NCI-H2171 treated with DMSO at 0.1 percent for 48 hours (cell line): Measurements from ENCODE around the gene KIF19.
"Not testable (repeated sequence)": the region's sequence is repeated elsewhere in the genome, so short reads cannot be mapped to it uniquely, and the experiment has no call there.

Source experiments
- DNase-seq: peaks from one replicate; lab custom pipeline; 2025; lab: John Stamatoyannopoulos, UW

Gene KIF19, protein sequence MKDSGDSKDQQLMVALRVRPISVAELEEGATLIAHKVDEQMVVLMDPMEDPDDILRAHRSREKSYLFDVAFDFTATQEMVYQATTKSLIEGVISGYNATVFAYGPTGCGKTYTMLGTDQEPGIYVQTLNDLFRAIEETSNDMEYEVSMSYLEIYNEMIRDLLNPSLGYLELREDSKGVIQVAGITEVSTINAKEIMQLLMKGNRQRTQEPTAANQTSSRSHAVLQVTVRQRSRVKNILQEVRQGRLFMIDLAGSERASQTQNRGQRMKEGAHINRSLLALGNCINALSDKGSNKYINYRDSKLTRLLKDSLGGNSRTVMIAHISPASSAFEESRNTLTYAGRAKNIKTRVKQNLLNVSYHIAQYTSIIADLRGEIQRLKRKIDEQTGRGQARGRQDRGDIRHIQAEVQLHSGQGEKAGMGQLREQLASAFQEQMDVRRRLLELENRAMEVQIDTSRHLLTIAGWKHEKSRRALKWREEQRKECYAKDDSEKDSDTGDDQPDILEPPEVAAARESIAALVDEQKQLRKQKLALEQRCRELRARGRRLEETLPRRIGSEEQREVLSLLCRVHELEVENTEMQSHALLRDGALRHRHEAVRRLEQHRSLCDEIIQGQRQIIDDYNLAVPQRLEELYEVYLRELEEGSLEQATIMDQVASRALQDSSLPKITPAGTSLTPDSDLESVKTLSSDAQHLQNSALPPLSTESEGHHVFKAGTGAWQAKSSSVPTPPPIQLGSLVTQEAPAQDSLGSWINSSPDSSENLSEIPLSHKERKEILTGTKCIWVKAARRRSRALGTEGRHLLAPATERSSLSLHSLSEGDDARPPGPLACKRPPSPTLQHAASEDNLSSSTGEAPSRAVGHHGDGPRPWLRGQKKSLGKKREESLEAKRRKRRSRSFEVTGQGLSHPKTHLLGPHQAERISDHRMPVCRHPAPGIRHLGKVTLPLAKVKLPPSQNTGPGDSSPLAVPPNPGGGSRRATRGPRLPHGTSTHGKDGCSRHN

DNA sequence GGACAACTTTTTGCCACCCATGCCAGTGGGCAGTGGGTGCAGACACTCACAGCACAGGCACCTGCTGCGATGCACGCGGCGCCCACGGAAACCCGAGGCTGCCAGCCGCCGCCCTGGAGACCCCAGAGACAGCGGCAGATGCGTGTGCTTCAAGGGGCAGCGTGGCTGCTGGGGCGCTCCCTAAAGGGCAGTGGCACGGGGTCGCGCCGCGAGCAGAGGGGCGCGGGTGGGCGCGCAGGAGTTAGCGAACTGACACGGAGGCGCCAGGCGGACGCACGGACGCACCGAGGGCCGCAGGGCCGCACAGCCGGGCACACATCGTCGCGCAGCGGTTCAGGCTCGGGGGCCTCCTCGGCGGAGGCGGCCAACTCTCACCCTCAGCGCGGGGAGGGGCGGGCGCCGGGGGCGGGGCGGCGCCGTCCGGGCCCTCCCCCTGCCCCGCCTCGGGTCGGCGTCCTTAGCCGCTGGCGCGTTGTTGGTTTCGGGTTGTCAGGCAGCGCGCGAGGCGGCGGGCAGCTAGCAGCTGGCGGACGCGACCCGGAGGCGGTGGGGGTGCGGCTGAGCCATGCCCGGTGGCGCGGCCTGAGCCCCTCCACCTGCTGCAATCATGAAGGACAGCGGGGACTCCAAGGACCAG is at the start of gene KIF19:
Gene KIF19, plus strand, starts transcription at position 484 of the 637 bp plus-strand sequence. Its CDS starts 124 bp downstream, at position 608.
- DNase-seq: no peak

GRCh38 chr17:74276541-74277009 is 49.5 kb upstream of the KIF19 start:
- no peak for DNase-seq

GRCh38 chr17:74277935-74278334 is 48.1 kb upstream of the KIF19 start:
- no peak for DNase-seq

GRCh38 chr17:74279617-74280016 is 46.4 kb upstream of the KIF19 start:
- not testable (repeated sequence) for DNase-seq

DNA sequence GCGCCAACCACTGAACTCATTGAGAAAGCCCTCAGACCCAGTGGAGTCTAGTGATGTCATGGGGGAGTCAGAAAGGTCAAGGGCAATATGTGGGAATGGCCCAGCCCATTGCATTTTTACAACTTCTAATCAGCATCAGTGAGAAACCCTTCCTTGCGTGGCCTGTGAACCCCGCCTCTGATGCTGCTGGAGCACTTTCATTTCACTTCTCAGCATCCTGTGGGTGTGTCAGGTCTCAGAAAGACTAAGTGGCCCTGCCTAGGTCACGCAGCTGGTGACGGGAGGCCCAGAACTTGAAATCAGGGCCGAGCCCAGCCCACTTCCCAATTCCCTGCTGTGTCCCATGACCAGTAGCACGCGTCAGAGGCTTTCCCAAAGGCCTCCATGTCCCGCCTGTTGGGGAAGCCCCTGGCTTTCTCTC is 45.9 kb upstream of the KIF19 start:
- DNase-seq: no peak

- no peak for DNase-seq
Measured at GRCh38 chr17:74281799-74282198, 44.2 kb upstream of the KIF19 start.

DNA sequence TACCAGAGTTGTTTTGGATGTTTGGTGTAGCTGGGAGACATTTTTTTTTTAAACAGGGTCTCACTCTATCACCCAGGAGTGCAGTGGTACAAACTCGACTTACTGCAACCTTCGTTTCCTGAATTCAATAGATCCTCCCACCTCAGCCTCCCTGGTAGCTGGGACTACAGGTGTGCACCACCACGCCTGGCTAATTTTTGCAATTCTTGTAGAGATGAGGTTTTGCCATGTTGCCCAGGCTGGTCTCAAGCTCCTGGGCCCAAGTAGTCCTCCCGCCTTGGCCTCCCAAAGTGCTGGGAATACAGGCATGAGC is 43.8 kb upstream of the KIF19 start:
- not testable (repeated sequence) for DNase-seq

GRCh38 chr17:74282587-74283370 is 43.2 kb upstream of the KIF19 start:
- DNase-seq: no peak

DNA sequence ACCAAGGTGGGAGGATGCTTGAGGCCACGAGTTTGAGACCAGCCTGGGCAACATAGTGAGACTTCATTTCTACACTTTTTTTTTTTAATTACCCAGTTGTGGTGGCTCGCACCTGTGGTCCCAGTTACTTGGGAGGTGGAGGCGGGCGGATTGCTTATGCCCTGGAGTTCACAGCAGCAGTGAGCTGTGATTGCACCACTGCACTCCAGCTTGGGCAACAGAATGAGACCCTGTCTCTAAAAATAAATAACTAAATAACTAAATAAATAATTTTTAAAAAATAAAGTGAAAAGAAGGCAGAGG is 42.7 kb upstream of the KIF19 start:
- DNase-seq: no peak

GRCh38 chr17:74287031-74287602 is 38.9 kb upstream of the KIF19 start:
- DNase-seq: no peak

DNA sequence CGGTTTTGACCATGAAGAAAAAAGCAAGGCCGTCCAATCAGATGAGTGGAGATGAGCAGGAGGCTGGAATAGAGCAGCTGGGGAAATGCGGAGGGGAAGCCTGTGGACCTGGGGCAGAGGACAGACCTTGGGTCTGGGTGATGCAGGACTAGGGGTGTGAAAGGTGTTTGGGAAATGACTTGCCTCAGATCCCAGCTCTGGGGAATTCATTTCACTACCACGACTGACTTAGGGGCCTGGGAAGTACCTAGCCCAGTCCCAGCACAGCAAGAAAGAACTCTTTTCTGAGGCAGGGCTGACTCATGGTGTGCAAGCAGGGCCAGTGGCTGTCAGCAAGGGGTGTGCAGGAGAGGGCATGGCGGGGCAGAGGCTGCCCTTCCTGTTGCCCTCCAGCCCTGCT is 37.2 kb upstream of the KIF19 start:
- no peak for DNase-seq

DNA sequence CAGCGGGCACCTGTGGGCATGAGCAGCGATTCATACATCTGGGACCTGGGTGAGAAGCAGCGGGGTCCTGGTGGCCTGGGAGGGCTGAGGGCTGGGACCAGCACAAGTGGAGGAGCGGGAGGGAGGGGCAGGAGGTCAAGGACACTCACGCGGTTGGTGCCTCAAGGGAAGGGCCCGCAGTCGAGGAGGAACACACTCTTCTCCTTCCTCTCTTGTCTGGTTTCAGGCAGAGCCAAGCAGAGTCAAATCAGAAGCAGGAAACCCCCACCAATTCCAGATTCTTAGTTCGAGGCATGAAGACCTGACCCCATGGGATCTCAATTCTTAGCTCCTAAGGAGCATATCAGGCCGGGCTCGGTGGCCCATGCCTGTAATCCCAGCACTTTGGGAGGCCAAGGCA is 36.3 kb upstream of the KIF19 start:
- no peak for DNase-seq

DNA sequence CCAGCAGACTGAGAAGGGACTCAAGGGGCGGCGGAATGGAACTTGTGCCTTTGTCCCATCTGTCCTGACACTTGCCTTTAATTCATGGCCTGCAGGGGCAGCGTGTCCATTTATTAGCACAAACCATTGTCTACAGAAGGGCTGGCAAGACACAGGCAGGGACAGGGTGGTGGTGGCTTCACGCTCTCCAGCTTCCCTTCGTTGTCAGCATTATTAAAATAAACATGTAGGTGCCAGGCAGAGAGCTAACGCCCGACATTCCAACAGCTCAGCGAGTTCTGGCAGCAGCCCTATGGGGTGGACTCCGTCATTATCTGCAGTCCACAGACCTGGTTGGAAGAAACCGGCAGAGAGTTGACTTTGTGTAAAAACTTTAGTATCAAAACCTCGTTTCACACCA is 35.7 kb upstream of the KIF19 start:
- no peak for DNase-seq

DNA sequence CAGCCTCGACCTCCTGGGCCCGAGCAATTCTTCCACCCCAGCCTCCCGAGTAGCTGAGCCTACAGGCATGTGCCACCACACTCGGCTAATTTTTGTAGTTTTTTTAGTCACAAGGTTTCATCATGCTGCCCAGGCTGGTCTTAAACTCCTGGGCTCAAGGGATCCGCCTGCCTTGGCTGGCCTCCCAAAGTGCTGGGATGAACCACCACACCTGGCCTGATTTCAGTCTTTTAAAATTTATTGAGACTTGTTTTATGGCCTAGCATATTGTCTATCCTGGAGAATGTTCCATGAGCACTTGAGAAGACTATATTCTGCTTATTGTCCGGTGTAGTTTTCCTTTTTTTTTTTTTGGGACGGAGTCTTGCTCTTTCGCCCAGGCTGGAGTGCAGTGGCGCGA is 33.5 kb upstream of the KIF19 start:
- DNase-seq: no peak

DNA sequence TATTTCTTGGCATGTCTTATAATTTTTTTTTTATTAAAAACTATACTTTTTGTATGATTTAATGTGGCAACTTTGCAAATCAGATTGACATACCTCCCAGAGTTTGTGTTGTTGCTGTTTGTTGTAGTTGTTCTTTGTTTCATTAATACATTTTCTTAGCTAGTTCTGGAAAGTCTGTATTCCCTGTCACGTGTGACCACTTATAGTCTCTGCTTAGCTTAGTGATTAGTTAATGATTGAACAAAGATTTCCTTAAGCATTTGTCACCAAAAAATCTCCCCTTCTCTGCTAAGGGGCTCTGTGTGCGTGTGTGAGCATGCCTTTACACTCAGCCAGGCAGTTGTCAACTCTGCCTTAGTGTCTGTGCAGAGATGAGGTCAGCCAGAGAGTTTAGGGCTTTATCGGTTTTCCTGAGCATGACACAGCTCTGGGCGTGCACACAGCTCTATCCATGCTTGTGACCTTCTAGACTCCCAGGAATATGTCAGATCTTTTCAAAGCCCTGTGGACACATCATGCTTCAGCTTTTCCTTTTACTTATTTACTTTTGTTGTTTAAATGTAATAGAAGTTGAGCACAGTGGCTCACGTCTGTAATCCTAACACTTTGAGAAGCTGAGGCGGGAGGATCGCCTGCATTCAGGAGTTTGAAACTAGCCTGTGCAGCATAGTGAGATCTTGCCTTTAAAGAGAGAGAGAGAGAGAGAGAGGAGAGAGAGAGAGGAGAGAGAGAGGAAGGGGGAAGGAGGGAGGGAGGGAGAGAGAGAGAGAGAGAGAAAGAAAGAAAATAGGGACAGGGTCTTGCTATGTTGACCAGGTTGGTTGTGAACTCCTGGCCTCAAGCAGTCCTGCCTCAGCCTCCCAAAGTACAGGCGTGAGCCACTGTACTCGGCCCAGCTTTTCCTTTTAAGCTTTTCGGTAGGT is 30.1 kb upstream of the KIF19 start:
- DNase-seq: no peak

DNA sequence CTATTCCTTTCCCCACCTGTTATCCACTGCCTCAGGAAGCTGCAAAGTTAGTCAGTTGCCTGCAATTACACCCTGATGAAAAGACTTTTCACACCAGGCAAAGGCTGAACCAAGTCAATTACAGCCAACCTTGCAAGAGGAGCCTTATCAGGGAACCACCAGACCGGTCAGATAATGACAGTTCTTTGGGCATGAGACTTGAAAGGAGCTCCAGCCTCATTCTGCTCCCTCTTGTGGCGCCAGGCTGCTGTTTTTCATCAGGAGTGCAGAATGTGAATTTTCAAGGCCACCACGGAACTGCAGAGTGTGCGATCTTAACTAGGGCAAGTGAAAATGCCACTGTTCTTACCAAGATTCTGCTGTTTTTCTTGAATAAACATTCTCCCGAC is 29.5 kb upstream of the KIF19 start:
- peak; percentile 47 for DNase-seq

GRCh38 chr17:74297941-74298340 is 28.1 kb upstream of the KIF19 start:
- DNase-seq: no peak

GRCh38 chr17:74298778-74299177 is 27.2 kb upstream of the KIF19 start:
- DNase-seq: no peak

GRCh38 chr17:74299226-74300009 is 26.6 kb upstream of the KIF19 start:
- DNase-seq: no peak

DNA sequence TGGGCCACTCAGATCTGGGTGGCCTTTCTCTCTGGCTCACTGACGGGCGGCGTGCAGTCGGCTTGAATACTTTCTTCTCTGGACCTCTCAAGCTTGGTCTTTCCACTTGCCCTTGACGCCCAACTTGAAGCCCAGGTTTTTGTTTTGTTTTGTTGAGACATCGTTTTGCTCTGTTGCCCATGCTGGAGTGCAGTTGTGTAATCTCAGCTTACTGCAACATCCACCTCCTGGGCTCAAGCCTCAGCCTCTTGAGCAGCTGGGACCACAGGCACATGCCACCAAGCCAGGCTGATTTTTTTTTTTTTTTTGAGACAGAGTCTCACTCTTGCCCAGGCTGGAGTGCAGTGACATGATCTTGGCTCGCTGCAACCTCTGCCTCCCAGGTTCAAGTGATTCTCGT is 22.7 kb upstream of the KIF19 start:
- no peak for DNase-seq
